Measurements from ENCODE around the gene ALAS1. TPM values are rescaled to one million over a fixed set of nuclear protein-coding genes. Genes with fewer than 3 reads are reported as not detected.
A peak's percentile ranks its signal among the peaks of the same experiment; 100 is the strongest.

ALAS1 gene
- total and polyA plus RNA-seq, 9 of the 15 experiments (the other 6 are each of a cell fraction or from before 2014, with no cell fraction given): 21.4 to 49.5 (median 34.4) TPM

- TF ChIP-seq THRA (IDR thresholded peaks at IDR 0.05) (no peak), ZBTB7A (IDR thresholded peaks at IDR 0.05; ENCODE audit: borderline replicate concordance, control insufficient read depth, low read depth, low read length) (peak; percentile 45; the same call in 1 of the 2 replicates), ZNF121 (CRISPR knock-in tag; conservative IDR thresholded peaks at IDR 0.05) (no peak), PHB (CRISPR knock-in tag; IDR thresholded peaks at IDR 0.05) (peak; percentile 63; the same call in 1 of the 2 replicates), NFIC (IDR thresholded peaks at IDR 0.05) (no peak), STAT5A (IDR thresholded peaks at IDR 0.05; ENCODE audit: borderline replicate concordance, low read length) (no peak), BMI1 (IDR thresholded peaks at IDR 0.05; ENCODE audit: low read length) (no peak), ZNF124 (CRISPR knock-in tag; IDR thresholded peaks at IDR 0.05) (no peak), RFX7 (CRISPR knock-in tag; IDR thresholded peaks at IDR 0.05) (no peak), CBX1 (IDR thresholded peaks at IDR 0.05; ENCODE audit: low read depth) (0 out of 2 replicates have a peak, but pooled peaks have one; percentile 29), NFE2L1 (tag; IDR thresholded peaks at IDR 0.05; ENCODE audit: borderline replicate concordance, low read depth) (no peak), HCFC1 (IDR thresholded peaks at IDR 0.05; ENCODE audit: low read depth, low read length) (no peak), SETDB1 (IDR thresholded peaks at IDR 0.05; ENCODE audit: low read length) (no peak), CHD2 (IDR thresholded peaks at IDR 0.05; ENCODE audit: low read depth, low read length) (no peak), ZC3H4 (CRISPR knock-in tag; IDR thresholded peaks at IDR 0.05; ENCODE audit: borderline replicate concordance) (no peak), ZNF24 (IDR thresholded peaks at IDR 0.05) (no peak)
- TF ChIP-seq, protein P1, sequence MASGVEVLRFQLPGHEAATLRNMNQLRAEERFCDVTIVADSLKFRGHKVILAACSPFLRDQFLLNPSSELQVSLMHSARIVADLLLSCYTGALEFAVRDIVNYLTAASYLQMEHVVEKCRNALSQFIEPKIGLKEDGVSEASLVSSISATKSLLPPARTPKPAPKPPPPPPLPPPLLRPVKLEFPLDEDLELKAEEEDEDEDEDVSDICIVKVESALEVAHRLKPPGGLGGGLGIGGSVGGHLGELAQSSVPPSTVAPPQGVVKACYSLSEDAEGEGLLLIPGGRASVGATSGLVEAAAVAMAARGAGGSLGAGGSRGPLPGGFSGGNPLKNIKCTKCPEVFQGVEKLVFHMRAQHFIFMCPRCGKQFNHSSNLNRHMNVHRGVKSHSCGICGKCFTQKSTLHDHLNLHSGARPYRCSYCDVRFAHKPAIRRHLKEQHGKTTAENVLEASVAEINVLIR (CRISPR knock-in tag; IDR thresholded peaks at IDR 0.05): no peak
- TF ChIP-seq, protein P2, sequence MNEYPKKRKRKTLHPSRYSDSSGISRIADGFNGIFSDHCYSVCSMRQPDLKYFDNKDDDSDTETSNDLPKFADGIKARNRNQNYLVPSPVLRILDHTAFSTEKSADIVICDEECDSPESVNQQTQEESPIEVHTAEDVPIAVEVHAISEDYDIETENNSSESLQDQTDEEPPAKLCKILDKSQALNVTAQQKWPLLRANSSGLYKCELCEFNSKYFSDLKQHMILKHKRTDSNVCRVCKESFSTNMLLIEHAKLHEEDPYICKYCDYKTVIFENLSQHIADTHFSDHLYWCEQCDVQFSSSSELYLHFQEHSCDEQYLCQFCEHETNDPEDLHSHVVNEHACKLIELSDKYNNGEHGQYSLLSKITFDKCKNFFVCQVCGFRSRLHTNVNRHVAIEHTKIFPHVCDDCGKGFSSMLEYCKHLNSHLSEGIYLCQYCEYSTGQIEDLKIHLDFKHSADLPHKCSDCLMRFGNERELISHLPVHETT (CRISPR knock-in tag; conservative IDR thresholded peaks at IDR 0.05 in 1 of 2, IDR thresholded peaks at IDR 0.05 in 1 of 2): no peak
Measured at GRCh38 chr3:52238761-52239701, 41.1 kb downstream of the ALAS1 start, which contains the start of gene TWF2 (continued).

Data from K562 (cell line).